OCI-LY3 (cell line): Measurements from ENCODE around the gene BIN2.

Source experiments
- CTCF ChIP-seq: fragments of 200-600, 300-600 bp; sonication (generic); IDR thresholded peaks from 2 replicates; pipeline ENCODE4 v1.5.1; 2014; ENCODE audit warnings: antibody characterized with exemption, low read length, low read depth
- EZH2phosphoT487 ChIP-seq: fragments of 200-600 bp; shearing (Covaris generic); IDR thresholded peaks from 2 replicates; pipeline ENCODE4 v1.6.1; 2018; ENCODE audit warnings: antibody characterized with exemption, mixed run types, low read depth

DNA sequence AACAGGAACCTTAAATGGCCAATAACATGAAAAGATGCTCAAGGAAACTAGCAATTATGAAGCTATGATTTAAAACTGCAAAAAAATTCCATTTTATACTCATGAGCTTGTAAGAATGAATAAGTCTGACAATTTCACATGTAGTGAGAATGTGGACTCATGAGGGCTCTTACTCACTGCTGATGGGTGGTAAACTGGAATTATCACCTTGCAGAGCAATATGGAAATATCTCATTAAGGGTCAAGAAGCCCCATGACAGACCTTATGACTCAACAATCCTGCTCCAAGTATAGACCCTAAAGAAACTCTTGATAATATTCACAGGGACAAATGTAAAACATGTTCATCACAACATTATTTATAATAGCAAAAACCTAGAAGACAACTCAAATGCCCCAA lies 30.3 kb downstream of the BIN2 start:
- TF ChIP-seq CTCF, result no peak
- TF ChIP-seq EZH2phosphoT487, result no peak
